SHP77 treated with DMSO at 0.1 percent for 48 hours (cell line): ENCODE results near the gene PSMC3IP.

ENCODE experiments used
- DNase-seq: peaks from one replicate; lab custom pipeline; 2025; lab: John Stamatoyannopoulos, UW

PSMC3IP gene

DNA sequence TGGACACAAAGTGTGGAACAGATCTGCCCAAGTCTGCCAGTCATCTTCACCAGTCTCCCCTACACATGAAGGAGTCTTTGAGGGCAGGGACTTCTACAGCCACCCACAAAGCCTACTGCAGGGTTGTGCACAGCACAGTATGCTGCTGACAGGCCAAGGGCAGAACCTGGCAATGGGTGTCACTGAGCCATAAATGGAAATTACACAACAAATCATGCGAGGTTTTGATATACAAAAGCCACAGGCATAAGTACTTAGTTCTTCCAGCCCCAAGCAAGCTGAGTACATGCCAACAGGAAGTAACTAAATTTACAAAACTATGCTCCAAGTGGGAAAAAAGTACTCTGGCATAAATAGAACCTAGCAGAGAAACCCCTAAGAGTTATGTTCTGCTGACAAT, 7.8 kb upstream of the PSMC3IP start:
- no peak for DNase-seq

DNA sequence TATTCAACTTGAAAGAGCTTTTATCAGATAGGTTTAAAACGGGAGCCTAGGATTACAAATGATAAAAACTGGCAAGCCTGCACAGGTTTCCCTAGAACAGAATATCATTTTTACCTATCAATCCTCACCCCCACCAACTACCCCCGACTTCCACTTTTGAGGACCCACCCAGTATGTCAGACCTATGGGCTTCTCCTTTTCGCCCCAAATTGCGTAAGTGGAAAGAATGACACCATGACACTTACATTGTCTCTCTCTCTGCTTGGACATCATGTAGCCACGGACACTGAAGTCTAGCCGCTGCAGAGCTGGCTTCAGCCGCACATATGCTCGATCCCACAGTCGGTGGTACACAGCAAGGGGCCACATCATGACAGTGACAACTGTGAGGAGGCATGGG, 7.4 kb upstream of the PSMC3IP start:
- DNase-seq, result no peak

- DNase-seq, result no peak
Measured at GRCh38 chr17:42581744-42582270, 4.3 kb upstream of the PSMC3IP start.

- DNase-seq, result no peak
Measured at GRCh38 chr17:42579794-42580551, 2.4 kb upstream of the PSMC3IP start.

GRCh38 chr17:42578282-42578869, 847 bp upstream of the PSMC3IP start:
- DNase-seq, result peak; percentile 40

DNA sequence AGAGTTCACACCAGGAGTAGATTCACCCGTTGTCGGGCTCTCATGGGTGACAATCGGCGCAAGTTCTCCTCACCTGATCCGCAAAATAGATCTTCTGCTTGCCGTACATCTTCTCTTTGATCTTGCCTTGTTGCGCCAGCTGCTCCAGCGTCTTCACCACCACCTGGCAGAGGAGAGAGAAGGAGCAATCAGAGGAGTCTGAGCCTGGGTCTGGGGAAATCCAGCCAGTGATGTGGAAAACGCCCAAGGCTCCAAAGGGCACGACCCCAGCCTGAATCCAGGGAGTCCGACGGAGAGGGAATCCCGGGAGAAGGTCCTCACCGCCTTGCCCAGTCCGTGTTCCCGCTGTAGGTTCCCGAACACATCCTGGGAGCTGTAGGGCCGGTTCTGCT, 393 bp downstream of the PSMC3IP start:
- DNase-seq, result no peak

- DNase-seq, result no peak
Measured at GRCh38 chr17:42574463-42574862, 3.1 kb downstream of the PSMC3IP start.

DNA sequence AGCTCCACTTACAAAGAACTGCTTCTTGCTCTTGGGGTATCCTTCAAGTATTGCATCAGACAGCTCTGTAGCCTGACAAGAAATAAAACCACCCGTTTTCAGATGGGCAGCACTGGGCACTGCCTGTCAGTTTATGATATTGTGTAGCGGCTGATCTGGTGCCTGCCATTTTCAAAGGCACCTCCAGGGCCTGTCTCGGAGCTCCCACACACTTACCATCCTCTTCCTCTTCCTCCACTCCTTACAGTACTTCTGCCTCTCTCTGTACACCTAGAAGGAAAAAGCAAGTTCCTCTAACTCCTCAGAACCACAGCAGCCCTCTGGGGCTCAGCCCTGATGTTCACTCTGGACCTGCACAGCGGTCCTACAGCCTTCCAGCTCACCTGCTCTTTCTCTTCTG, 4.4 kb downstream of the PSMC3IP start:
- DNase-seq, result no peak

DNA sequence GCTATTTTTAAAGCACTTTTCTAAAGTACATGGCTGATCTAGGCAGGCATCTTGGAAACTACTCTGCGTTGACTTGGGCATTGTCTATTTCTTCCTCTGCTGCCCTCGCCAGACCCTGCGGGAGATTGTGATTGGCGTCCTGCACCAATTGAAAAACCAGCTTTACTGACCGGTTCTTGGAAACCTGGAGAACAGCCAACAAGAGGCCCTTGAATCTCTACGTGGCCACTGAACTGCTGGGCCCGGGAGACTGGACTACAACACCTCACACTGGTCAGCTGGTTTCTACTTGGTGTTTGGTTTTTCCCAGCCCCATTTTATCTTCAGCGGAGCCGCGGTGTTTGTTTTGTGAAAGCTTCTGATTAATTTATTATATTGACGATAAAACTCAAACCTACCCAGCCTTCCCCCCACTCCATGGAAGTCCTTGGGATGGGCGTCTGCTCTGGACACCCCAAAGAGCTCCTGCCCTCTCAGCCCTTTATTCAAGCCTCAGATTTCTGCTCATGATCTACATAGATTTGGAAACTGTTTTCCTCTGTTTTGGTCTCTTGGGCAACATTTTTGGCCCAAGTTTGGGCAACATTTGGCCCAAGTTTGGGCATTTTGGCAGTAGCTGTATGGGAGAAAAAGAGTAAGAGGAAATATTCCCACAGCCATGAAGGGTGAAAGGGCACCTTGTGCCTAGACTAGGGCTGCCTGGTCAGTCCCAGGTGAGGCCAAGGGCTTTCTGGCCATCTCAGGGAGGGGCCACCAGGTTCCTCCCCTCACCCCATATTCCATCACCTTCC, 5.9 kb downstream of the PSMC3IP start:
- DNase-seq, result no peak

- DNase-seq, result no peak
Measured at GRCh38 chr17:42568341-42569111, 9.0 kb downstream of the PSMC3IP start.

DNA sequence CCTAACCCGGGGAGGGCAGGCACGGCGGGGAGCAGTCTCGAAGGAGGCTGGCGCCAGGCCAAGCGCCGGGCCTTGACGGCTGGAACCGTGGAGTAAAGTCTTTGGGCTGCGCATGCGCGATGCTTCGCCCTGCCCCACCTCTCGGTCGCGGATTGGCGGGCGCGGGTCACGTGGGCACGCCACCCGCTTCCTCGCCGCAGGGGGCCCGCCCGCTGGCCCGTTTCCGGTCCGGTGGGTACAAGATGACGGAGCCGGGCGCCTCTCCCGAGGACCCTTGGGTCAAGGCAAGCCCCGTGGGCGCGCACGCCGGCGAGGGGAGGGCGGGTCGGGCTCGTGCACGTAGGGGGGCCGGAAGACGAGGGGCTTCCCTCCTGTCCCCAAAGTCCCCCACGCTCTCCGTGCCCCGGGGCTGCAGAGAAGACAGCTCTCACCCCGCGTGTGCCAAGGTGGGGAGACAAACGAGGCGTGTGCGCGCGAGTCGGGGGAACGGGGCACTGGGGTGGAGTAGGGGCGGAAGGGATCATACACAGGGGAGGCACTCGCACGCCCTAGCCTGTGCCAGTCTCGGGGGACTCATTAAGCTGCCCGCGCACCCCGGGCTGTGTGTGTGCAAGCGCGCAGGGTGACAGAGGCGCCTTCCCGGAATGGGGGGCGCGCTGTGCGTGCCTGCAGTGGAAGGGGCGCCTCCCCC, 10.5 kb downstream of the PSMC3IP start, which contains the start of gene MLX:
Gene MLX, plus strand, starts transcription at position 218 of the 691 bp plus-strand sequence. Its CDS starts 25 bp downstream, at position 243.
- peak; percentile 85 for DNase-seq

- no peak for DNase-seq
Measured at GRCh38 chr17:42566215-42566882, 11.2 kb downstream of the PSMC3IP start.

- DNase-seq, result no peak
Measured at GRCh38 chr17:42565523-42566214, 11.9 kb downstream of the PSMC3IP start.

- DNase-seq, result no peak
Measured at GRCh38 chr17:42564815-42565522, 12.6 kb downstream of the PSMC3IP start.

GRCh38 chr17:42563950-42564349, 13.6 kb downstream of the PSMC3IP start:
- DNase-seq, result no peak

GRCh38 chr17:42563543-42563942, 14.0 kb downstream of the PSMC3IP start:
- no peak for DNase-seq

- DNase-seq, result no peak
Measured at GRCh38 chr17:42563143-42563509, 14.4 kb downstream of the PSMC3IP start.

DNA sequence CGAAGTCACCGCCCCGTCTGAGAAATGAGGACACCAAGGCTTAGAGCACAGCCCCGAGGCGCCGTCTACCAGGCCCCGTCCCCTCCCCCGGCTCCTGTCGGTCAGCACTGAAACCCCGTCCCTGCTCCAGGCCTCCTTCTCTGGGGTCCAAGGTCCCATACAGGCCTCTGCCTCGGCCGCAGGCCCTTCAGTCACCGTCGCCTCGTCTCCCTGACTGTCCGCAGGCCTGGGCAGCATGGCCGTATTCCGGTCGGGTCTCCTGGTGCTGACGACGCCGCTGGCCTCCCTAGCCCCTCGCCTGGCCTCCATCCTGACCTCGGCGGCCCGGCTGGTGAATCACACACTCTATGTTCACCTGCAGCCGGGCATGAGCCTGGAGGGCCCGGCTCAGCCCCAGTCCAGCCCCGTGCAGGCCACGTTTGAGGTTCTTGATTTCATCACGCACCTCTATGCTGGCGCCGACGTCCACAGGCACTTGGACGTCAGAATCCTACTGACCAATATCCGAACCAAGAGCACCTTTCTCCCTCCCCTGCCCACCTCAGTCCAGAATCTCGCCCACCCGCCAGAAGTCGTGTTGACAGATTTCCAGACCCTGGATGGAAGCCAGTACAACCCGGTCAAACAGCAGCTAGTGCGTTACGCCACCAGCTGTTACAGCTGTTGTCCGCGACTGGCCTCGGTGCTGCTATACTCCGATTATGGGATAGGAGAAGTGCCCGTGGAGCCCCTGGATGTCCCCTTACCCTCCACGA, 15.0 kb downstream of the PSMC3IP start:
- no peak for DNase-seq

DNA sequence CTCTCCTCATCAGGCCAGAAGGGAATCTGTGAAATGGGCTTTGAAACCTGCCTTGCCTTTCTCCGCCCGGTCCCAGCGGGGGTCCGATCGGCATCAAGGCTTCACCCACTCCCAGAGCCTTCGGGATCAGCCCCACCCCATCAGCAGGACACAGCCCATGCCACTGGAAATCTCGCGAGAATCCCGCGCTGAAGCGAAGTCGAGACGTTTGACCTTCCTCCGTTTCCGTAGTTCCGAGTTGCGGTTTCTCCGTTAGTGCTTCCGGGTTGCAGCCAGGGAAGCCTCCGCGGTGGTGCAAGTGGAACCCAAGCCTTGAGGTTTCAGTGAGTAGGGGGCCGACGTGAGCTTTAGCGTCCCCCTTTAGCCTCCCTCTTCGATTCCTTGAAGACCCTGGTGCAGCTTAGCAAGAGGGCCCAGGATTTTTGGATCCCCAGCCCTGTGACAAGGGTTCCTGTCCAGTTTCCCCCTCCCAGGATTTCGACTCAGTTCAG, 15.6 kb downstream of the PSMC3IP start, which contains the start of gene COASY:
Gene COASY, plus strand, starts transcription at position 252 of the 491 bp plus-strand sequence. CDS start 475 bp downstream, outside the sequence.
- DNase-seq, result peak; percentile 87
